ENCODE data around the gene POFUT1.
"Not testable (repeated sequence)": the region's sequence is repeated elsewhere in the genome, so short reads cannot be mapped to it uniquely, and the experiment has no call there.

The POFUT1 gene

DNA sequence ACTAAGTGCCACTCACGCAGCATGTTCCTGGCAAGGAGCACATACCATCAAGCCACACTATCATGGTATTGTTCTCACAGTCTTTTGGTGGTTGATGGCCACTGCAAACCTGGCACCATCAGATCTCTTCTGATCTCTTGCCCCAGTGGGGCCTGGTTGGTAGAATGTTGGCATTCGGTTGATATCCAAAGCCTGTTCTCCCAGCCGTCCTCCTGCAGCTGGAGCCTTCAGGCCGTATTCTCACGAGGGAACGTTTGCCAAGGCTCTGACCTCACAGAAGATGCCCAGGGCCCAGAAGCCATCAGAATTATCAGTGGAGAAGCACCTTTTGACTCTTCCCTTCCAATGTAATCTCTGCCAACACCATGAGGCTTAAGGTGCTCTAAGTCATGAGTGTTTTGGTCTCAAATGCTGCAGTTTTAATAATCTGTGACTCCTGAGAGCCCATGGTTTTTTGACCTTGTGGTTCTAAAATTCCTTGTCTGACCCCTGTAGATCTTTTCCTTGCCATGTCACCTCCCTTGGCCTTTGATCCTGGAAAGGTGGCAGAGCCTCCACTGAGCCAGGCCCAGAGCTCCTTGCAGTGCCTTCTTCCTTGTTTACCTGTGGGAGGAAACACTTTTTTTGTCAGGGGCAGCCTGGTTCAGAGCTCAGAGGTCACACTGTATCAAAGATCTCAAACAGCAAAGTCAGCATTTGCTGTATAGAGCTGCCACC is 27.8 kb downstream of the POFUT1 start:
- Histone ChIP-seq H3K9me3 (ENCODE audit: control insufficient read depth, low read length) (no peaks in the 10 kb centered on the region), H3K27me3 (ENCODE audit: control insufficient read depth, insufficient read depth, low read length, poor library complexity, severe bottlenecking) (no peaks in the 10 kb centered on the region), H3K4me3 (ENCODE audit: insufficient read depth, low read depth, low read length) (no peak overlapping the region), H3K27ac (ENCODE audit: insufficient read depth, low read depth, low read length, poor library complexity, severe bottlenecking) (no peak overlapping the region), H3K36me3 (ENCODE audit: control insufficient read depth, insufficient read depth, low read length) (peaks cover 31% of the 10 kb centered on the region), H3K4me1 (ENCODE audit: control insufficient read depth, insufficient read depth, low read length) (peaks cover 5% of the 10 kb centered on the region)
- 97 to 98% methylated on average over 6 of the region's 6 CpGs for WGBS, 2 experiments

DNA sequence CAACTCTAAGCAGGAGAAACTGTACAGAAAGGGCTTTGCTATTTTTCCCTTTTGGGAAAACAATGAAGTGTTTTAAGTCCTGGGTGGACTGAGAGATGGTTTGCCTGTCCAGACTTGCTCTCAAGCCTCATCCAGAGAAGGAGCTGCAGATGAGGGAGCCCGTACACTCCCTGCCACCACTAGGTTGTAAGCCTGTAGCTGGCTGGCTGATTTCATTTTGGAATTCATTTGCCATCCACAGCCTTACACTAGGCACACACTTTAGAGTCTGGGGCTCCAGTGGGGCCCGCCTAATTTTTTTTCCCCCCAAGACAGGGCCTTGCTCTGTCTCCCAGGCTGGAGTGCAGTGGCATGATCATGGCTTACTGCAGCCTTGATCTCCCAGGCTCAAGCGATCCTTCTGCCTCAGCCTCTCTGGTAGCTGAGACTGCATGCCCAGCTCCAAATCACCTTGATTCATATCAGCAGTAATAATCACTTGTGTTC is 28.4 kb downstream of the POFUT1 start:
- 92 to 93% methylated on average over 3 of the region's 3 CpGs for WGBS, 2 experiments
- no peak overlapping the region for H3K27ac ChIP-seq (ENCODE audit: insufficient read depth, low read depth, low read length, poor library complexity, severe bottlenecking)
- peaks cover 25% of the 10 kb centered on the region for H3K36me3 ChIP-seq (ENCODE audit: control insufficient read depth, insufficient read depth, low read length)
- H3K9me3 ChIP-seq (ENCODE audit: control insufficient read depth, low read length) = no peaks in the 10 kb centered on the region
- H3K4me3 ChIP-seq (ENCODE audit: insufficient read depth, low read depth, low read length) = no peak overlapping the region
- no peaks in the 10 kb centered on the region for H3K27me3 ChIP-seq (ENCODE audit: control insufficient read depth, insufficient read depth, low read length, poor library complexity, severe bottlenecking)
- H3K4me1 ChIP-seq (ENCODE audit: control insufficient read depth, insufficient read depth, low read length) = peaks cover 6% of the 10 kb centered on the region

DNA sequence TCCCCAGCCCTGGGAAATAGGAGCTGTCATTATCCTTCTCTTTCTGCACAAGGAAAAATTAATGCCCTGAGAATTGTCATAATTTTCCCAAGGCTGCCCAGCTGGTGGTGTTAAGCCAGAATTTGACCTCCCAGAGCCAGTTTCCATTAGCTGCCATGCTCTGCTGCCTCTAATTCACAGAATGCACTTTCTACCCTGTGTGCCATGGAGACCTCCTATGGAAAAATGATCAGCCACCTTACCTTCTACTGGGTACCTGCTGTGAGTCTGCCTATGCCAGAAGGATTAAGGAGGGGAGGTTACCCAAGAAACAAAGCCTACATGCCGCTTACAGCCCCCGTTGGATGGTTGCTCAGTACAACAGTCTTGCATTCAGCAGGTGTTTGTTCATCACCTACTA is 29.1 kb downstream of the POFUT1 start:
- 94 to 97% methylated on average over 2 of the region's 2 CpGs for WGBS, 2 experiments
- peaks cover 6% of the 10 kb centered on the region for H3K4me1 ChIP-seq (ENCODE audit: control insufficient read depth, insufficient read depth, low read length)
- peaks cover 18% of the 10 kb centered on the region for H3K36me3 ChIP-seq (ENCODE audit: control insufficient read depth, insufficient read depth, low read length)
- H3K4me3 ChIP-seq (ENCODE audit: insufficient read depth, low read depth, low read length) = no peak overlapping the region
- no peaks in the 10 kb centered on the region for H3K9me3 ChIP-seq (ENCODE audit: control insufficient read depth, low read length)
- no peaks in the 10 kb centered on the region for H3K27me3 ChIP-seq (ENCODE audit: control insufficient read depth, insufficient read depth, low read length, poor library complexity, severe bottlenecking)
- H3K27ac ChIP-seq (ENCODE audit: insufficient read depth, low read depth, low read length, poor library complexity, severe bottlenecking) = no peak overlapping the region

DNA sequence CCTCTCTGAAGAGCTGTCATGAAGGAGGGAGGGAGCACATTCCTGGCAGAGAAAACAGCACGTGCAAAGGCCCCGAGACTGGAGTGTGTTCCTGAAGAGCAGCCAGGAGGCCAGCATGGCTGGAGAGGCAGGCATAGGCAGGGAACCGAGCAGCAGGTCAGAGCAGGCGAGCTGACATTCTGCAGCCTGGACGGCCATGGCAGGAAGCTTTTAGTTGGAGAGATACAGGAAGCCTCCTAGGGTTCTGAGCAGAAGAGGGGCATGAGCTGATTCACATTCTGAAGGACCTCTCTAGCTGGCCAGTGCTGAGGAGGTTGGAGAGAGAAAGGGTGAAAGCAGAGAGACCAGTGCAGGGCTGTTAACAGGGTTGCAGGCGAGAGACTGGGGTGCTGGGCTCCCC is 29.7 kb downstream of the POFUT1 start:
- H3K27me3 ChIP-seq (ENCODE audit: control insufficient read depth, insufficient read depth, low read length, poor library complexity, severe bottlenecking) = no peaks in the 10 kb centered on the region
- no peak overlapping the region for H3K4me3 ChIP-seq (ENCODE audit: insufficient read depth, low read depth, low read length)
- WGBS, 2 experiments = 91 to 93% methylated on average over 6 of the region's 6 CpGs
- H3K27ac ChIP-seq (ENCODE audit: insufficient read depth, low read depth, low read length, poor library complexity, severe bottlenecking) = no peak overlapping the region
- H3K36me3 ChIP-seq (ENCODE audit: control insufficient read depth, insufficient read depth, low read length) = peaks cover 16% of the 10 kb centered on the region
- H3K4me1 ChIP-seq (ENCODE audit: control insufficient read depth, insufficient read depth, low read length) = peaks cover 6% of the 10 kb centered on the region
- H3K9me3 ChIP-seq (ENCODE audit: control insufficient read depth, low read length) = no peaks in the 10 kb centered on the region

DNA sequence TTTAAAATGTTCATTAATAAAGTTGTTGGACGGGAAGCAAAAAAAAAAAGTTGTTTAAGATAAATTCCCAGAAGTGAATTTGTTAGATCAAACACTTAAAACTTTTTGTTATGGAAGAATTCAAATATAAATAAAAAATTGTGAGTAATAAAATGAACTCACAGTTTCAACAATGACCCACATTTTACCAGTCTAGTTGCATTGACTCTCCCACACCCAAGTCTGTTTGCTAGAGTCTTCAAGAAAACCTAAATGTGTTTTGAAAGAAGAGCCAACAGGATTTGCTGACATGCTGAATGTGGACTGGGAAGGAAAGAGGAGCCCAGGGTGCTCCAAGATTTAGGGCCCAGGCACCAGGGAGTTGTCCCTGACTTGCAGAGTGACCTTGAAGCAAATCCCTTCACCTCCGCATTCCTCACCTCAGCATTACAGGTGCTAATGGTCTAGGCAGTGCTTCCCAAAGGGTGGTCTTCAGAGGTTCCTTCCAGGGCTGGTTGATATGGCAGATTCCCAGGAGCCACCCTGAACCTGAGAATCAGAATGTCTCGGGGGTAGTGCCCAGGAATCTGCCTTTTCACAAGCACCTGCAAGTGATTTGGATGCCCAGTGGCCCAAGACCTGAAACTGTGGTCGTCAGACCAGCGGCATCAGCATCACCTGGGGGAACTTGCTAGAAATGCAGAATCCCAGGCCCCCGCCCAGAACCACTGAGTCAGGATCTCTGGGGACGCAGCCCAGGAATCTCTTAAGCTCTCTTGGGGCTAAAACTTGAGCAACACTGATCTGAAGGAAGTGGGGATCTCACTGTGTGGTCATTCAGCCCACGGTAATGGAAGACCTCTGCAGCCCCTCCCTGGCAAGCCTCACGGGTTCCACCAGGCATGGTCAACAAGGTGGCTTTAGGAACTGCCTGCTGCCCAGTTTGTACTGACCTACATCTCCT is 31.1 kb downstream of the POFUT1 start:
- H3K4me1 ChIP-seq (ENCODE audit: control insufficient read depth, insufficient read depth, low read length) = peaks cover 6% of the 10 kb centered on the region
- no peak overlapping the region for H3K27ac ChIP-seq (ENCODE audit: insufficient read depth, low read depth, low read length, poor library complexity, severe bottlenecking)
- H3K36me3 ChIP-seq (ENCODE audit: control insufficient read depth, insufficient read depth, low read length) = peaks cover 12% of the 10 kb centered on the region
- no peaks in the 10 kb centered on the region for H3K27me3 ChIP-seq (ENCODE audit: control insufficient read depth, insufficient read depth, low read length, poor library complexity, severe bottlenecking)
- WGBS, 2 experiments = 91 to 94% methylated on average over 8 of the region's 9 CpGs
- no peaks in the 10 kb centered on the region for H3K9me3 ChIP-seq (ENCODE audit: control insufficient read depth, low read length)
- no peak overlapping the region for H3K4me3 ChIP-seq (ENCODE audit: insufficient read depth, low read depth, low read length)

DNA sequence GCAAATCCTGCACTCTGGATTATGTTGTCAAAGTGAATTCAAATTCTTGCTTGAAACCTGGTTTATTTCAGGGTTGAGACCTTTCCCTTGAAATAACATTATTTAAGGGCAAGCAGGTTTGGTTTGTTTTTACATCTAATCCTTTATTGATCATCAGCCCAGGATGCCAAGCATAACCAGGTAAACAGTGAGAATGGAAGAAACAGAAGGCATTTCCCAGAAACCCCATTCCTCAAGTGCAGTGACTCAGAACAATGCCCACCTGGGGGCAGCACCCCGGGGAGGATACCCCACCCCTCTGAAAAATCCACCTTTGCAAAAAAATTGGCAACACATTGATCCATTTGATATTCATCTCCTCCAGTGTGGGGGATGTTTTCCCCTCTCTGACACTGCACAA is 32.5 kb downstream of the POFUT1 start:
- Histone ChIP-seq H3K9me3 (ENCODE audit: control insufficient read depth, low read length) (no peaks in the 10 kb centered on the region), H3K36me3 (ENCODE audit: control insufficient read depth, insufficient read depth, low read length) (peaks cover 1% of the 10 kb centered on the region), H3K27me3 (ENCODE audit: control insufficient read depth, insufficient read depth, low read length, poor library complexity, severe bottlenecking) (no peaks in the 10 kb centered on the region), H3K4me1 (ENCODE audit: control insufficient read depth, insufficient read depth, low read length) (peaks cover 6% of the 10 kb centered on the region), H3K4me3 (ENCODE audit: insufficient read depth, low read depth, low read length) (no peak overlapping the region), H3K27ac (ENCODE audit: insufficient read depth, low read depth, low read length, poor library complexity, severe bottlenecking) (no peak overlapping the region)
- WGBS, 2 experiments = 7 to 8% methylated on average over 1 of the region's 1 CpG

DNA sequence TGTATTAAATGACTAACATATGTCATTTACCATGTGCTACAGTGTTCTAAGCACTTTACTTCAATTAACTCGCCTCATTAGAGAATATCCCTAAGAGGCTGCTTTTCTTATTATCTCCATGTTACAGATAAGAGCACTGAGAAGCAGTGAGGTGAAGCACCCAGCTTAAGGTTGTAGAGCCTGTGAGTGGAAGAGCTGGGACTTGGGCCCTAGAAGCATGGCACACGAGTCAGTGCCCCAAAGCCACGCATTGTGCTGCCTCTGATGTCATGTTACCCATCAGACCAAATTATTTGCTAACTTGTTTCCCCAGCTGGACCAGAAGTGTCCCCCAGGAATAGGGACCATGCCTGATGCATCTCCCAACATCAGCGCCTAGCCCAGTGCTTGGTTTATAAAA is 34.1 kb downstream of the POFUT1 start:
- no peaks in the 10 kb centered on the region for H3K9me3 ChIP-seq (ENCODE audit: control insufficient read depth, low read length)
- no peaks in the 10 kb centered on the region for H3K36me3 ChIP-seq (ENCODE audit: control insufficient read depth, insufficient read depth, low read length)
- no peaks in the 10 kb centered on the region for H3K27me3 ChIP-seq (ENCODE audit: control insufficient read depth, insufficient read depth, low read length, poor library complexity, severe bottlenecking)
- no peak overlapping the region for H3K4me3 ChIP-seq (ENCODE audit: insufficient read depth, low read depth, low read length)
- H3K27ac ChIP-seq (ENCODE audit: insufficient read depth, low read depth, low read length, poor library complexity, severe bottlenecking) = no peak overlapping the region
- 93 to 96% methylated on average over 4 of the region's 4 CpGs for WGBS, 2 experiments
- peaks cover 6% of the 10 kb centered on the region for H3K4me1 ChIP-seq (ENCODE audit: control insufficient read depth, insufficient read depth, low read length)

DNA sequence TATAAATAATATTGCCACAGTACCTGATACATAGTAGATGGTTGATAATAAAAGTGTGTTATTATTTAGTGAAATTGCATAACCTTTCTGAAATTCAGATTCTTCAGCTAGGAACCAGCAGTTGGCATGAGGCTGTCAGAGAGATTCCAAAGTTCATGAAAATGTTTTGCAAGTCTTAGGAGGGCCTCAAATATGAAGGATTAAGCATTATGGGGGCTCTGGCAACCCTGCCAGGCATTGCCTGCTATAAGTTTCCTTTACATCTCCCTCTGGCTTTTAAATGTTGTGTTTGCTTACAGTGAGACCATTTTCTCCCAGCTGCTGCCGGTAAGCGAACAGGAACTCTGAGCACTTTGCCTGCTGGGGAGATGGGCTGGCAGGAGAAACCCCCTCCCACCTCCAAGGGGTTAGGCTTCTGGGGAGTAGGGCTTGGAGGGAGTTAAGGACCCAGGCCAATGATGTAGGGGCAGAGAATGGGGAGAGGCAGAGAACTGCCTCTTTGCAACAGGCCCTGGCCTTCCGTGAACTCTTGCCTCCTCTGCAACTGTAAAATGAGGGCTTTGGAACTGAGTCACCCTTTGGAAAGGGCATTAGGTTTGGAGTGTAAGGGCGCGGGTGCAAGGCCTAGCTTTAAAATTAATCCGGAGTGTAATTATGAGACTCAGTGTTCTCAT is 36.6 kb downstream of the POFUT1 start:
- WGBS, 2 experiments = 89 to 93% methylated on average over 6 of the region's 6 CpGs
- Histone ChIP-seq H3K36me3 (ENCODE audit: control insufficient read depth, insufficient read depth, low read length) (no peaks in the 10 kb centered on the region), H3K27me3 (ENCODE audit: control insufficient read depth, insufficient read depth, low read length, poor library complexity, severe bottlenecking) (no peaks in the 10 kb centered on the region), H3K4me1 (ENCODE audit: control insufficient read depth, insufficient read depth, low read length) (peaks cover 6% of the 10 kb centered on the region), H3K4me3 (ENCODE audit: insufficient read depth, low read depth, low read length) (no peak overlapping the region), H3K9me3 (ENCODE audit: control insufficient read depth, low read length) (no peaks in the 10 kb centered on the region), H3K27ac (ENCODE audit: insufficient read depth, low read depth, low read length, poor library complexity, severe bottlenecking) (no peak overlapping the region)

DNA sequence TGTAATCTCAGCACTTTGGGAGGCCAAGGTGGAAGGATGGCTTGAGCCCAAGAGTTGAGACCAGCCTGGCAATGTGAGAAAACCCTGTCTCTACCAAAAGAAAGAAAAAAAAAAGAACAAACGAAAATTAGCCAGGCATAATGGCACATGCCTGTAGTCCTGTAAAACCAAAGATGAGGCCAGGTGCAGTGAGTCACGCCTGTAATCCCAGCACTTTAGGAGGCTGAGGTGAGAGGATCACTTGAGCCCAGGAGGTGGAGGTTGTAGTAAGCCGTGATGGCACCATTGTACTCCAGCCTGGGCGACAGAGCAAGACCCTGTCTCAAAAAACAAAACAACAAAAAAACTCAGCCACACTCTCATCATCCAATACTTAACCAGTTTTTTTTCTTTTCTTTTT is 37.3 kb downstream of the POFUT1 start:
- H3K36me3 ChIP-seq (ENCODE audit: control insufficient read depth, insufficient read depth, low read length) = no peaks in the 10 kb centered on the region
- H3K9me3 ChIP-seq (ENCODE audit: control insufficient read depth, low read length) = no peaks in the 10 kb centered on the region
- WGBS, 2 experiments = 90 to 95% methylated on average over 4 of the region's 4 CpGs
- H3K4me3 ChIP-seq (ENCODE audit: insufficient read depth, low read depth, low read length) = no peak overlapping the region
- H3K27ac ChIP-seq (ENCODE audit: insufficient read depth, low read depth, low read length, poor library complexity, severe bottlenecking) = no peak overlapping the region
- peaks cover 6% of the 10 kb centered on the region for H3K4me1 ChIP-seq (ENCODE audit: control insufficient read depth, insufficient read depth, low read length)
- no peaks in the 10 kb centered on the region for H3K27me3 ChIP-seq (ENCODE audit: control insufficient read depth, insufficient read depth, low read length, poor library complexity, severe bottlenecking)

DNA sequence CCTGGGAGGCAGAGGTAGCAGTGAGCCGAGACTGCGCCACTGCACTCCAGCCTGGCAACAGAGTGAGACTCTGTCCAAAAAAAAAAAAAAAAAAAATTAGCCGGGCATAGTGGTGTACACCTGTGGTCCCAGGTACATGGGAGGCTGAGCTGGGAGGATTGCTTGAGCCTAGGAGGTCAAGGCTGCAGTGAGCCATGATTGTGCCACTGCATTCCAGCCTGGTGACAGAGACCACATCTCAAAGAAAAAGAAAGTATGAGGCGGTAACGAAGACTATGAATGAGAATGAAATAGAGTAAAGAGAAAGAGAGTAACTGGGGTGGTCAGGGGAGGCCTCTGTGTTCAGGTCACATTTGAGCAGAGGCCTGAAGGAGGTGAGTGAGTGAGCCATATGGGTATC is 38.5 kb downstream of the POFUT1 start:
- not testable (repeated sequence) for H3K27me3 ChIP-seq (ENCODE audit: control insufficient read depth, insufficient read depth, low read length, poor library complexity, severe bottlenecking); H3K36me3 ChIP-seq (ENCODE audit: control insufficient read depth, insufficient read depth, low read length); H3K9me3 ChIP-seq (ENCODE audit: control insufficient read depth, low read length); H3K27ac ChIP-seq (ENCODE audit: insufficient read depth, low read depth, low read length, poor library complexity, severe bottlenecking); H3K4me3 ChIP-seq (ENCODE audit: insufficient read depth, low read depth, low read length); H3K4me1 ChIP-seq (ENCODE audit: control insufficient read depth, insufficient read depth, low read length)
- 87 to 92% methylated on average over 5 of the region's 5 CpGs for WGBS, 2 experiments

Measured in ectodermal cell (in vitro differentiated cells).